HG02852 (cell line): ENCODE results near the gene ACTC1.

Source experiments
- ATAC-seq: cut with Tn5 transposase; IDR thresholded peaks from one replicate; pipeline ENCODE4 v1.9.1; 2021; ENCODE audit warnings: mild to moderate bottlenecking, moderate library complexity; ENCODE audit not compliant: unreplicated experiment

ACTC1 gene

GRCh38 chr15:34802371-34802770 lies 7.0 kb upstream of the ACTC1 start:
- ATAC-seq, result no peak

GRCh38 chr15:34799149-34800101 lies 4.1 kb upstream of the ACTC1 start:
- no peak for ATAC-seq

GRCh38 chr15:34796847-34797435 lies 1.6 kb upstream of the ACTC1 start:
- no peak for ATAC-seq

- no peak for ATAC-seq
Measured at GRCh38 chr15:34794590-34795206, 651 bp downstream of the ACTC1 start.

- ATAC-seq, result no peak
Measured at GRCh38 chr15:34793901-34794300, 1.4 kb downstream of the ACTC1 start.

GRCh38 chr15:34793071-34793470 lies 2.3 kb downstream of the ACTC1 start:
- no peak for ATAC-seq

GRCh38 chr15:34791701-34792100 lies 3.6 kb downstream of the ACTC1 start:
- ATAC-seq, result no peak

GRCh38 chr15:34790121-34790520 lies 5.2 kb downstream of the ACTC1 start:
- ATAC-seq, result no peak

GRCh38 chr15:34789326-34789725 lies 6.0 kb downstream of the ACTC1 start:
- ATAC-seq, result no peak

- ATAC-seq, result no peak
Measured at GRCh38 chr15:34786206-34786605, 9.1 kb downstream of the ACTC1 start.

- ATAC-seq, result no peak
Measured at GRCh38 chr15:34783991-34784390, 11.4 kb downstream of the ACTC1 start.

- ATAC-seq, result no peak
Measured at GRCh38 chr15:34783431-34783830, 11.9 kb downstream of the ACTC1 start.

- ATAC-seq, result no peak
Measured at GRCh38 chr15:34782901-34783300, 12.4 kb downstream of the ACTC1 start.

- ATAC-seq, result no peak
Measured at GRCh38 chr15:34780725-34781124, 14.6 kb downstream of the ACTC1 start.

GRCh38 chr15:34776606-34777105 lies 18.7 kb downstream of the ACTC1 start:
- no peak for ATAC-seq

GRCh38 chr15:34773917-34774316 lies 21.4 kb downstream of the ACTC1 start:
- ATAC-seq, result no peak

- ATAC-seq, result no peak
Measured at GRCh38 chr15:34773013-34773412, 22.3 kb downstream of the ACTC1 start.

- ATAC-seq, result no peak
Measured at GRCh38 chr15:34772312-34772711, 23.0 kb downstream of the ACTC1 start.

GRCh38 chr15:34769711-34770110 lies 25.6 kb downstream of the ACTC1 start:
- ATAC-seq, result no peak

GRCh38 chr15:34768530-34768929 lies 26.8 kb downstream of the ACTC1 start:
- no peak for ATAC-seq

GRCh38 chr15:34765741-34766140 lies 29.6 kb downstream of the ACTC1 start:
- no peak for ATAC-seq

- no peak for ATAC-seq
Measured at GRCh38 chr15:34760909-34761308, 34.4 kb downstream of the ACTC1 start.
